ENCODE measurements around the gene C7orf33. TPM values are rescaled to one million over a fixed set of nuclear protein-coding genes. Genes with fewer than 3 reads are reported as not detected.

The C7orf33 gene
- total RNA-seq, 1 experiment from 2014 or later, result not detected

- no TSS peak for BruUV-seq (replicated peaks)
- ChIA-PET POLR2A (no interaction called here), CTCF (no interaction called here)
- Histone ChIP-seq H3K4me1 (ENCODE audit: control insufficient read depth, insufficient read depth, low read length) (no peaks in the 10 kb centered on the region), H3K4me3 (ENCODE audit: low read depth in 2 of 2, low read length in 2 of 2) (no peak overlapping the region), H3K9me3 (ENCODE audit: control insufficient read depth, insufficient read depth, low read depth, low read length) (no peaks in the 10 kb centered on the region), H3K27me3 (ENCODE audit: control insufficient read depth, insufficient read depth, low read length) (no peaks in the 10 kb centered on the region), H3K36me3 (ENCODE audit: control insufficient read depth, insufficient read depth, low read length) (no peaks in the 10 kb centered on the region), H3K27ac (ENCODE audit: low read length) (no peak overlapping the region)
- TF ChIP-seq TCF7L2 (IDR thresholded peaks at IDR 0.05; ENCODE audit: low read depth, low read length), result no peak
- in situ Hi-C loops (cut with HindIII; ENCODE audit: low pct_unique_long_range_greater_than_20kb, low sequenced_read_pairs), result no loop called here
- ATAC-seq (no peak), DNase-seq (ENCODE audit: low read depth, low spot score) (no peak)
- intact Hi-C loops (cut with micrococcal nuclease; ENCODE audit: unreplicated experiment), result no loop called here
These were observed 46.5 kb downstream of the C7orf33 start for GRCh38 chr7:148637094-148637493.

GRCh38 chr7:148645898-148646297, 55.3 kb downstream of the C7orf33 start:
- Histone ChIP-seq H3K4me1 (ENCODE audit: control insufficient read depth, insufficient read depth, low read length) (no peaks in the 10 kb centered on the region; the same call in 1 of the 2 replicates), H3K4me3 (ENCODE audit: low read depth in 2 of 2, low read length in 2 of 2) (no peak overlapping the region), H3K9me3 (ENCODE audit: control insufficient read depth, insufficient read depth, low read depth, low read length) (no peaks in the 10 kb centered on the region), H3K27me3 (ENCODE audit: control insufficient read depth, insufficient read depth, low read length) (peaks cover 8% of the 10 kb centered on the region), H3K27ac (ENCODE audit: low read length) (no peak overlapping the region), H3K36me3 (ENCODE audit: control insufficient read depth, insufficient read depth, low read length) (no peaks in the 10 kb centered on the region; the same call in 1 of the 2 replicates)
- CTCF ChIA-PET, result no interaction called here
- no peak for ATAC-seq
- no peak for TF ChIP-seq POLR2AphosphoS5 (IDR thresholded peaks at IDR 0.05; ENCODE audit: low read depth, low read length)
- POLR2A ChIA-PET, result no interaction called here
- intact Hi-C loops (cut with micrococcal nuclease; ENCODE audit: unreplicated experiment) (no loop called here), in situ Hi-C loops (cut with HindIII; ENCODE audit: low pct_unique_long_range_greater_than_20kb, low sequenced_read_pairs) (no loop called here)
- no peak for DNase-seq (ENCODE audit: low read depth, low spot score)
- no TSS peak for BruUV-seq (replicated peaks)

DNA sequence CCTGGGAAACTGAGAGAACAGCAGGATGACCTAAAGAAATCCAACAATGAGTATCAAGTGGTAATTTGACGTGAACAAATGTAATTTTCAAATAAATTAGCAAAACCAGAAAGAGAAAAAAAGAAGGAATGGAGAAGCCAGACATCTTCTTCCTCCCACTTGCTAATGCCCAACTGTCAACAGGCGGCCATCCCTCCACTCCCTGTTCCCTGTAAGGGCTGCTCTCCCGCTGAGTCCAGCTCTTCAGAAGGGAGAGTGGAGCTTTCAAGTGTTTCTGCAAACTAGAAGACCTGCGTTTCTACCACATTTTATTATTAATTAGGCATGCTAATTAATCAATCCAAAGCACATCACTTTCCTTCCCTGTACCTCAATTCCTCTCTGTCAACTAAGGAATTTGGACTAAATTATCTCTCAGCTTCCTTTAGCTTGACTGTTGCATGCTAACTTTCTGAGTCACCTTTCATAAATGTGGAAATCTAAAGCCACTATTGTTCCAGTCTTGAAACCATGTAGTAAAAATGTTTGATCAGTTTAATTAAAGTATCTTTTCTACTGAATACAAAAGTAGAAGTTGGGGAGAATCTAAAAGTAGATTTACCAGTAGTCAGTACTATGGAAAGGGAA, 59.8 kb downstream of the C7orf33 start:
- peak; percentile 78 for ATAC-seq
- CTCF ChIA-PET, result no interaction called here
- intact Hi-C loops (cut with micrococcal nuclease; ENCODE audit: unreplicated experiment), result no loop called here

More for the DNA sequence above, 59.8 kb downstream of the C7orf33 start:
- in situ Hi-C loops (cut with HindIII; ENCODE audit: low pct_unique_long_range_greater_than_20kb, low sequenced_read_pairs), result no loop called here
- H3K36me3 ChIP-seq (ENCODE audit: control insufficient read depth, insufficient read depth, low read length), result no peaks in the 10 kb centered on the region; the same call in 1 of the 2 replicates
- no peaks in the 10 kb centered on the region; the same call in 1 of the 2 replicates for H3K4me1 ChIP-seq (ENCODE audit: control insufficient read depth, insufficient read depth, low read length)
- H3K27ac ChIP-seq (ENCODE audit: low read length), result no peak overlapping the region
- TF ChIP-seq TCF7L2 (IDR thresholded peaks at IDR 0.05; ENCODE audit: low read depth, low read length), result no peak
- TF ChIP-seq CTCF (IDR thresholded peaks at IDR 0.05), result no peak
- no peak for TF ChIP-seq POLR2AphosphoS5 (IDR thresholded peaks at IDR 0.05; ENCODE audit: low read depth, low read length)
- no peak for TF ChIP-seq REST (IDR thresholded peaks at IDR 0.05; ENCODE audit: insufficient read depth in 1 of 2, low read depth in 2 of 2, low read length in 1 of 2)
- TF ChIP-seq SIN3A (IDR thresholded peaks at IDR 0.05; ENCODE audit: borderline replicate concordance, insufficient read depth, low read depth, low read length), result no peak
- no peak overlapping the region for H3K4me3 ChIP-seq (ENCODE audit: low read depth in 2 of 2, low read length in 2 of 2)
- POLR2A ChIA-PET, result no interaction called here
- BruUV-seq (replicated peaks), result no TSS peak
- H3K9me3 ChIP-seq (ENCODE audit: control insufficient read depth, insufficient read depth, low read depth, low read length), result no peaks in the 10 kb centered on the region
- peaks cover 8% of the 10 kb centered on the region for H3K27me3 ChIP-seq (ENCODE audit: control insufficient read depth, insufficient read depth, low read length)
- no peak for DNase-seq (ENCODE audit: low read depth, low spot score)

Measured in Panc1 (cell line).